ENCODE data around the gene KCNIP4.

KCNIP4 gene

DNA sequence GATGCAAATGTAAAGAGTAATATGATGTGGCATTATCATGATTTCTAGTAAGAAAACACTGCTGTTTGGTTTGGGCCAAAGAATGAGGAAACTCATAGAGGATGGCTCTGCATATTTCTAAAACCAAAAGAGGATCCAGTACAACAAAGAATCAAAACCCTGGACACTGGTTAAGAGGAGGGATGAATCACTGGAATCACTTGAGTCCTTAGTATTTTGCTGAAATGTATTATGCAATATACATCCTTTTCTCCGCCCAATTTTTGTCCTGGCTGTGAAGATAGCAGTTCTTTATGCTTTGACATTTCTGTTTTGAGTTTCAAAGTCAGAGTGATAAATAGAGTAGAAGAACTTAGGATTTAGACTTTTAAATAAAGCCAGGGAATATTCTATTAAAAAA lies 902.4 kb downstream of the KCNIP4 start:
- no peak for DNase-seq (ENCODE audit: low spot score)

DNA sequence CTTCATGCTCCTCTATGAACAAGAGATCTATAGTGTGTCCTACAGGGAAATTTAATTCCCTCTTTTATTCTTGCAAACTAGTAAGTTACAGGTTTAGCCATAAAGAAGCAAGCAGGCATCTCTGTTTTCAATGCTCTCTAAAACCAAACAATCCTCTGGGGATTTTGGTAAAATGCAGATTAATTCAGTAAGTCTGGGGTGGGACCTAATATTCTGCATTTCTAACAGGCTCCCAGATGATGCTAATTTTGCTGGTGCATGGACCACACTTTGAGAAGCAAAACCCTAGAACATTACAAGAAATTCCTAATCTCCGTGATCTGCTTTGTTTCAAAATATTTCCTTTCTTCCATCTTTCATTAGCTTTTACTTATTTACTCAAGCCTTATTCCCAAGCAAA lies 903.5 kb downstream of the KCNIP4 start:
- DNase-seq (ENCODE audit: low spot score), result no peak

DNA sequence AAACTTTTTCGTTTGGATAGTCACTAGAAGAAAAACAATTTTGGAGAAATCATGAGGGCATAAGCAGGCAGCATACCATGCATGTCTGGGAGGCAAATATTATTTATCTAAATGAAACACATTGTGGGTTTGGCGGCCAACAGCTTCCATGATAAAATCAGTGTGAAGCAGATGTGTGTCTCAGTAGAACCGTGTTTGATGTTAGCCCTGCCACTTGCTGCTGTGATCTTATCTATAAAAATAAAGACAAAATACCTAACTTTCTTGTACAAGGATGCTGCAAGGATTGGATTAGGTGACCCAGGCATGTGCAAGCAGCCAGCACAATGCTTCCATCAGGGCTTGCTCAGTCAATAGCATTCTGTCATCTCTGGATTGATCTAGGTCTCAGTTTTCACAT lies 906.9 kb downstream of the KCNIP4 start:
- no peak for DNase-seq (ENCODE audit: low spot score)

DNA sequence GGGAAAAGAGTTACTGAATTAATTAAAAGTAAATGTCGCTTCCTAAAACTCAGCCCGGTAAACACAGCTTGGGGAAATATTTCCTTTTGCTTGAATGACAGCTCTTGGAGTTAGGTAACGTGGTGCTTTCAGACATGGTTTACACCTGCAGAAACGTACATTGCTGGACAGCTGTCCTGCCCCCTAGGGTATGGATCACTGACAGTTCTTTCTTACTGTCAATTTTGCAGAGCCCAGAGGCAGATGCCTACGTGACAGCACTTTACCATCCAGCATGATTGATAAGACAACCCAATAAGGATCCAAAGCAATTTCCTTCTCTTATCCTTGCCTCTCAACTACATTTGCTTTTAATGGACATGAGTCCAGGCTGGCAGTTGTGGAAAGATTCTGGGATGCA lies 913.8 kb downstream of the KCNIP4 start:
- DNase-seq (ENCODE audit: low spot score), result no peak

DNA sequence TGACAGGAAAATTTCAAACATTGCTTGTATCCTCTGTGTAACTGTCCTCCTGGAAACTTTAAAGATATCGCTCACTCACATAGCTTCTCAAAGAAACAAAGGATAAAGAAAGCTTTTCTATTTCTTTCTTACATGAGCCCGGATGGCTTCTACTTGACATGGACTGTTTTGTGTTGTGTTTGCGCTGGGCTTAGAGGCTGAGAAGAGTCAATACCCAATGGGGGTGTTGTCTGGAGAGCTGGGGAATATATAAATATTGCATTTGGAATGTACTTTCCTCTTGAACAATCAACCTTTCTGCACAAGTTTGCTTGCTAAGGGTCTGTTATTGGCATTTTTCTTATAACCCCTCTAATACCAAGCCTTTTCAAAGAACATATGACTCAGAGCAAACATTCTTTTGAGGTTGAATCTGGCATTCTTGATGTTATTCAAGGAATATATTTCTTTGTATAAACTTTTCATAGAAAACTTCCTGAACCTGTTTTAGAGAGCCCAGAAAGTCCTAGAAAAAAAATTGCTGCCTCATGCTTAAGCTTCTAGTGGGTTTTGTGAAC lies 916.4 kb downstream of the KCNIP4 start:
- DNase-seq (ENCODE audit: low spot score), result no peak

DNA sequence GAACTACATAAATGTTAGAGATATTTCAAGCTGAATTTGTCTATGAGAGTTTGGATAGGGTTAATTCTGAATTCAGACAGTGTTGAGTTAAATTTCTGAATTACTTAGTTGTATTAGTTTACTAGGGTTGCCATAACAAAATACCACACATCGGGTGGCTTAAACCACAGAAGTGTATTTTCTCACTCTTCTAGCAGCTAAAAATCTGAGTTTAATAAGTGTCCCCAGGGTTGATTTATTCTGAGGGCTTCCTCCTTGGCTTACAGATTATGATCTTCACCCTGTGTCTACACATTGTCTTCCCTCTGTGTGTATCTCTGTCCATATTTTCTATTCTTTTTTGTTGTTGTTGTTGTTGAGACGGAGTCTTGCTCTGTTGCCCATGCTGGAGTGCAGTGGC lies 929.8 kb downstream of the KCNIP4 start:
- no peak for DNase-seq (ENCODE audit: low spot score)

DNA sequence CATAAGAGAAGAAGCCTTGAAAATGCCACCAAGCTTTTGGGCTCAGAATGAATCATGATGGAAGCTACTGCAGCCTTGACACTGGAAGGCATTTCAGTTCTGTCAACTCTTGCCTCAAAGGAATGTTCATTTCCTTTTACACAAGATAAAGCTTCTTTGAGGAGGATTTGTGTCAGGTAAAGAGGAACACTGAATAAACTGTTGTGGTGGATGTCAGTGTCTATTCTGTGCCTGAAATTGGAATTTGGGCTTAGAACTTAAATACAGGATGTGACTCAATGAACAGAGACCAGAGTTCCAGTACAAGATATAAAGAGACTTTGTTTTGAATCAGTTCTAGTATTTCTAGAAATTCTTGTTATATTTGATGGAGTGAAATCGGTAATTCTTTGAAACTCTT lies 935.1 kb downstream of the KCNIP4 start:
- no peak for DNase-seq (ENCODE audit: low spot score)

DNA sequence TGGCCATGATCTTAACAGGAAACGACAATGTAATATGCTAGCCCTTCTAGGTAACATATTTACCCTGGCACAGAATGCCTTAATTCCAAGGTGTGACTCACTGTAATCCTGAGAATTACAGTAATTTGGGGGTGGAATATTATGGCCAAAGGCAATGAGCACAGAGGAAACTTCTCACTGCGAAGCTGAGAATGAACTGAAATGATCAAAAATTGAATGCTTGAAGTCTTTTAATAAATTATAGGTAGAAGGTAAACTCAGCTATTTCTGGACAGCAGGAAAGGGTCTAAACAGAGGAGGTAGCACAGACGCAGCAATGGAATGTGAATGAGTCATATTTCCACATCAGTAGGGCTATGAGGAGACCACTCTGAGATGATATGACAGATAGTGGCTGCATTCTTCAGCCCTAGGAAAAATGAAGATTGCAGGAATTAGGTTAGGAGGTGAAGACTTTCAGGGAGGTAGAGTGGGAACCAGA lies 935.7 kb downstream of the KCNIP4 start:
- DNase-seq (ENCODE audit: low spot score), result no peak

DNA sequence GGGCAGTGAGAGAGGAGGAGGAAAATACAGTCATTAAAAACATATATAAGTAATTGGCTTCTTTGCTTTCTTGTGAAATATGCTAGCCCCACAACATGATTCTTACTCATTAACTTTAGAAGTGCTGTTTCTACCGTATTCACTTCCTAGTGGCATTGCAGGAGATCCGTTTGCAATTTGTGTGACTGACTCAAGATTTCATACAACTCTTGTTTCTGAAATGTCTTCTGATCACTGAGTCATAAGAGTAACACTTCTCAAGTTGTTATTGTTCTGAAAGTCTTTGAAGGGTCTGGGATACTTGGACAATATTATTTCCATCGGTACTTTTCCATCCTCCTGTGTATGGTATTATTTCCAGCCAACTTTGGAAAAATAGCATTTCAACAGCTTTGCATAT lies 937.5 kb downstream of the KCNIP4 start:
- DNase-seq (ENCODE audit: low spot score), result no peak

DNA sequence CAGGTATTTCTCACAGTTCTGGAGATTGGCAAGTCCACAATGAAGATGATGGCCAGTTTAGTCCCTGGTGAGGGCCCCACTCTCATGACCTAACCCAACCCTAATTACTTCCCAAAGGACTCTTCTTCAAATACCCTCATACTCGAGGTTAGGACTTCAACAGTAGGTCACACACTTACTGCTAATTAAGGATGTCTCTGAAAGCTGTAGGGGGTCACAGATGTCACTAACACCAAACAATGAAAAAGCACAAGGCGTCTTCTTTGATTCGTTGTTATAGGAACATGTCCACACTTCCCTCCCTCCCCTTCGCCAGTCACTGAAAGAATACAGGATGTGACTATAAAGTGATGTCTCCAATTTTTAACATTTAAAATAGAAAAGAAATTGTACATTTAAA lies 938.6 kb downstream of the KCNIP4 start:
- DNase-seq (ENCODE audit: low spot score), result no peak

DNA sequence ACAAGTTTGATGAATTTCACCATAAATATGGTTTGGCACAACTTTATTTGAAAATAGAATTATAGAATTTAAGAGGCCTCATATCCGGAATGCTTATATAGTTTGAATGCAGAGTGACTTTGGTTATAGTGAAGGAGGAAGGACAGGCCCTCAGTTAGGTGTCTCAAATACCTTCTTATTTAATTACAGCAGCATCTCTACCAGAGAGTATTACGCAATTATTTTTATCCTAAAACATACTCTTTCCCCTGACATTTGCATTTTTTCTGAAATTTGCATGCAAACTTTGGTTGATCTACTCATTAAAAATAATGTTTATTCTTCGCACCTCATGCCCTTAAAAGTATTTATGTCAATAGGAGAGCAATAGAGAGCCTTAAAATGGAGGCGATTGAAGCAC lies 942.9 kb downstream of the KCNIP4 start:
- no peak for DNase-seq (ENCODE audit: low spot score)

DNA sequence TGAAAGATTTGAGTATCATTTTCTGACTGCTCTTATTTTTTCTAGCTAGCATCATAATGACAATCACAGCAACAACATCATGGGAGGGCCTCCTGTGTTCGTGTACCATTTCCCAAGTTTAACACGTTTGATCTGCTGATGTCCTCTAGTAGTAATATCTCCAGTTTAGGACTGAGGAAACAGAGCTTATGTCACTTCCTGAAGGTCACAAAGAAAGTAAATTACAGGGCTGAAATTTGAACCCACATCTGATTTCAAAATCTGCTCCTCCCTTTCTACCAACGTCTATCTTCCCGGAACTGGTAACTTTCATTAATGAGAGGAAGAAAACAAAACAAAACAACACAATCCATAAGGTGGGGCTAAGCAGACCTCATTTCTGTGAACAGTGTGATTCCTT lies 945.6 kb downstream of the KCNIP4 start:
- no peak for DNase-seq (ENCODE audit: low spot score)

DNA sequence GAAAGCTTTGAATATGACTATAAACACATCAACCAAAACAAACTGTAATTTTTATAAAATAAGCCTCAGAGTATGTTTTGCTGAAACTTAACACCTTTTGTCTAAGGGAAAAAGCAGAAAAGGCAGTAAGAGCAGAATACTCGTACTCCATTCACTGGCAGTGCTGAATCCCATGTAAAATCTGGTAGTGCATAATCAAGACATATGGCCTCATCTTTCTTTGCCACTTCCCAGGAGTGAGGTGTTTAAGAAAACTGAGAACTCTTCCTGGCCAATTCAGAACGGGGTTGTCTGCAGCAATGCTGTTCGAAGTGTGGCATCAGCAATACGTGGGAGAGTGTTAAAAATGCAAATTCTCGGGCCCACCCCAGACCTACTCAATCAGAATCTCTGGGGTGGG lies 946.3 kb downstream of the KCNIP4 start:
- DNase-seq (ENCODE audit: low spot score), result no peak

DNA sequence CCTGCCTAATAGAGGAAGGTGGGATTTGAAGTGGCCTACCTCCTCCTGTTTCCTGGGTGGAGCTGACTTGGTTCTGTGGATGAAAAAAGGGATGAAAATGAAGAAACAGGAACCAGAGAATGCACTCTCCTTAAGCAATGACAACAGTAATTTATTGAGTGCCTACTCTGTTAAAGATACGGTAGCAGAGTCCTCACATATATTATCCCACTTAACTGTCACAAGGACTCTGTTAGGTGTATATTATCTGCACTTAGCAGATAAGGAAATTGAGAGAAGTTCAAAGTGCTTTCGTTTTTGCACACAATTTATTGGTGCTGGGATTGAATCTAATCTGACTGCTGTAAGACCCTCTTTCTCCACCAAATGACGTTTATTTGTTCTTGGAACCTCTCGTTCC lies 947.1 kb downstream of the KCNIP4 start:
- no peak for DNase-seq (ENCODE audit: low spot score)

DNA sequence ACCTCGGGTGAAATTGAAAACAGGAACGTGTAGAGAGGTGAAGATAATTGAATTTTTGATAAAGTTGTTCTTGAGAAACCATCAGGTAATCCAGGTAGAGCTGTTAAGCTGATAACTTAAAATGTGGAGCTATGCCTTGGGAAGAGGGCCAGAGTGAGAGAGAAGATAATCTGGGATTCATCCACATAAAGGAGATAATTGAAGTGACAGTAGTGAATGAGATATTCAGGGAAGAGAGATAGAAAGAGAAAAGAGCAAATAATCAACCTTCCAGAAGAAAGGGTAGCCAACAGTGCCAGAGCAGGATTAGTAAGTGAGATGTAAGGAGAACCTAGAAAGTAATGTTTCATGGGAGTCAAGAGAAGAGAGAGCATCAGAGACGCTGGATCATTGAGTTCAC lies 950.7 kb downstream of the KCNIP4 start:
- no peak for DNase-seq (ENCODE audit: low spot score)

DNA sequence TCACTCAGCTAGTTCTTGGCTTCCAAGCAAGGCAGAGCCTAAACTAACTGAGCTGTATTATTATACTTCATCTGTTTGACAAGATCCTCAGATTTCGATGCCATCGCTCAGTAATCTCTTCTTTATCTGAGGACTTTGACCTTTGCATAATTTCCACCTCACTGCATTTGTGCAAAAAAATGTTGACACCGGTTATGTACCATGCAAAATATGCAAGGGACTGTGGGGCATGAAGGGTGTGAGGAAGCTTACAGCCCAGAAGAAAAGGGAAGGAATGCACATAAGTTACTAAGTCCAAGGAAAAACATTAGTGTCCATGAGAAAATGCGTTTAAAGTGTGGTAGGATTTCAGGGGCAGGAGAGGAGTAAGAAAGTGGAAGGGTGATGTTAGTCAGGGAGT lies 953.0 kb downstream of the KCNIP4 start:
- no peak for DNase-seq (ENCODE audit: low spot score)

DNA sequence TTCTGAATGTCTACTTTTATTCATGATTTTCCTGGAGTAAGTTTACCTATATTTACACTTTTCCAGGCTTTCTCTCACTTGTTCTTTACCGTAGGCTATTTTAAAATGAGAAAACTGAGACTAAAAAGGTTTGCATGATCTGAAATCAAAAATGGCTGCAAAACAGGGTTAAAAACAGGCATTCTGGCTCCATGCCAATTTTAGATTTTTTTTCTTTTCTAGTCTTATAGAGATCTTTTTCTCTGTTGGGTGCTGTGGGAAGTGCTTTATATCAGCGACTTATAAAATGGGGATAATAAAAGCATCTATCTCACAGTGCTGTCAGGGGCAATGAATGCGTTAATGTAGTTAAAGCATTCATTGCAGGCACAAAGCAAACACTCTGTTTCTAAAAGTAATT lies 953.6 kb downstream of the KCNIP4 start:
- no peak for DNase-seq (ENCODE audit: low spot score)

DNA sequence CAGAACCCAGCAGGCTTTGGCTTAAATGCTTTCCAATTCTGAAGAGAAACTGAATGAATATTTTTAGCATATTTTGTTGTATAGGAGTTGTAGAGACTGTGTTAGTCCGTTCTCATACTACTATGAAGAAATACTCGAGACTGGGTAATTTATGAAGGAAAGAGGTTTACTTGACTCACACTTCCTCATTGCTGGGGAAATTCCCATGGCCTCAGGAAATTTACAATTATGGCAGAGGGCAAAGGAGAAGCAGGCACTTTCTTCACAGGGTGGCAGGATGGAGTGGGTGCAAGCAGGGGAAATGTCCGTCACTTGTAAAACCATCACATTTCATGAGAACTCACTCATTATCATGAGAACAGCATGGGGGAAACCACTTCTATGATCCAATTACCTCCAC lies 956.6 kb downstream of the KCNIP4 start:
- no peak for DNase-seq (ENCODE audit: low spot score)

DNA sequence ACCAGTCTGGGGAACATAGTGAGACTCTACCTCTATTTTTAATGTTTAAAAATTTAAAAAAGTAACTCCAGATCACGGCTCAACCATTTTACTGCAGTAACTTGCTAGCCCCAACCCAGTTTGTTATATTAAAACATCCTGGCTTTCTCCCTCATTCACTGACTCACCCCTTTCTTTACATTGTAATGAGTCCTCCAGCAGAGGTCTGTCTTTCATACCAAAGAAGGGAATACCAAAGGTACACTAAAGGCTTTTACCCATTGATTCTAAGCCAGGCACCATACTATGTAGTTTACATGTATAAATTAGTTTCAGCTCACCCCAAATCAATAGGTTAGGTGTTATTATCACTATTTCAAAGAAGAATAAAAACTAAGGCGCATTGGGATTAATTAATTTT lies 961.4 kb downstream of the KCNIP4 start:
- no peak for DNase-seq (ENCODE audit: low spot score)

DNA sequence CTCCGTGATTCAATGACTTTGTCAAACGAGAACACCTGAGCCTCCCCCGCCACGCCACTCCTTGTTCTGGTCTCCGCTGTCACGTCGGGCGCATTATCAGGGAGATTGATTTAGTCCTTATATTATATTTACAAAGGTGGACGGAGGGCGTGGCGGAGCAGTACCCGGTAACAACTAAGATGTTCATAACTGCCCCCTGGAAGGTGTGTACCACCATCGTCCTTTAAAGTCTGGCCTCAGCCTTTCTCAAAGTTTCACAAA lies 964.1 kb downstream of the KCNIP4 start:
- no peak for DNase-seq (ENCODE audit: low spot score)

DNA sequence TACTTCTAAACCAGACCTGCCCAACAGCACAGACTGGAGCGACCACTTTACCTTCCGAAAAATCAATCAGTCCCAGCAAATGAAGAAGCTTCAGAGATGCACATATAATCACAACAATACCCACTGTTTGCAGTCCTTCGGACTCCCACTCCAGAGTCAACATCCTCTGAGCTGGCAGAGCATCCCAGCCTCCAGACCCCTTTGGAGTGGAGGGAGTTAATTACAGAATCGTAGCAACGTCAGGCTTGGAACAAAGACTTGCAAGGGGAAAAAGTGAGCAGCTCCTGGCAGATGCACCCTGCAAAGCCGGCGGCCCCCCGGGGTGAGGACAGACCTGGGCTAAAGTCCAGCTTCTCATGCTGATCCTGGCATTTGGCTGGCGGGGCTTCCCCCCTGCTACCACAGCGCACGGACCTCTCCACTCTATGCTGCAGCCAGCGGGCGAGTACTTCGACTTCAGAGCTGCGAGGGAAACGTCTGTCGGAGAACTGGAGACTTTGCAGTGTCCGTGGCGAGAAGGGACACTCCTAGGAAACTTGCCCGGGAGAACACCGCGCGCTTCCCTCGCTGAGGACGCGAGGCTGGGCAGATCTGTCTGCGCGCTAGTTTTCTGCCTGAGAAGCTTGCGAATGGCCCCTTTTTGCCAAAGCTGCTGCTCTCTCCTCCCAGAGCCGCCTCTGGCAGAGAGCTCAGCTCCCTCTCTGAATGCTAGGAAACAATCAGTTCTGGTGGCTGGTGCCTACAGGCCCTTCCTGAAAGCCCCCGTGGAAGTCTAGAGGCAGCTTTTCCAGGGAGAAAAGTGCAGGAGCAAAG lies 964.6 kb downstream of the KCNIP4 start:
- DNase-seq (ENCODE audit: low spot score), result no peak

DNA sequence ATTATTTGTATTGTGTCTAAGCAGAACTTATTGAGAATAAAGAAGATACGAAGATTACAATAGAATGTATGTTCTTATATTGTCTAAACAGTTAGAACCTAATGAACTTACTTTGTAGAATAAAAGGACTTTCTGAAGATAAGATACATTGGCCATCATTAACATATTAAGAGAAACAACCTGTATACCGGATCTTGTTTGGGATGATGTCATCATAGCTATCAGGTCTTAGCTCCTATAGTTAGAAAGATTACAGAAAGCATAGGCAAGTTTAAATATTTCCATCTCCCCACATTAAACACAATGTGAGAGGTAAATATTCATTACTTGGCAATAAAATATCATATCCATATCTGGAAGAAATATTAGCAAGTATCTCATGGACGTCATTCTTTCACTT lies 966.0 kb downstream of the KCNIP4 start:
- no peak for DNase-seq (ENCODE audit: low spot score)

DNA sequence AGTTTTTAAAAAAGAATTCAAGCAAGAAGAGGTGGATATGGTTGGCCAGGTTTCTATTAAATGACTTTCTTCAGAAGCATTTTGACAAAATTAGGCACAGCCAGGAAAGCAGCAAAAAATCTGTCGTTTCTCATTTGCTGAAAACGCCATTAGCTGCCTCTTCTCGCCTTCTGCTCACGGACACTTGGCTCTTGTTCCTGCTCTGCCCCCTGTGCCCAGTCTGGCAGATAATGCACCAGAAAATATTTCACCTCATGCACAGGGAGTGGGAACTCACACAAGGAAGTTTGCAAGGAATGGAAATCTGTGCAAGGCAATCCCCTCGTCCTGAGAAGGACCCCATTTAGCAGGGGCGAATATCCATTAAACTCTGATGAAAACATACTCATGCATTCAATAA lies 988.3 kb downstream of the KCNIP4 start:
- no peak for DNase-seq (ENCODE audit: low spot score)

DNA sequence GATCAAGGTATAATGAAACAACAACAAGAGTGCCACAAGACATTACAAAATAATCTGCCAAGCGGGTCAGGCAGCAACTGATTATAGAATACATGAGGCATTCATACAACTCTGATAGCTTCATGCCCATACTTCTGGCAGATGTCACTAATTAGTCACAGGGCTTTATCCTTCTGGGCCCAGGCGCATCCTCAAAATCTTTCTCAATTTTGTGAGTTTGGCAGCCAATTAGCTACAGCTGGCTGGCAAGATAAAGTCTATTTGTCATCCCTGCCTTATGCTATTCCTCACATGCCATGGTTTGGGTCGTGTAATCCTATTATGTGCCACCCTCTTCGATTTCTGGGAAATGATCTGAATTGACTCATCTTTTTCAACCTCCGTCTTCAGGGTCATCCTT lies 994.0 kb downstream of the KCNIP4 start:
- DNase-seq (ENCODE audit: low spot score), result no peak
